CD14-positive monocyte (primary cell): ENCODE measurements around the gene GREB1. TPM values are rescaled to one million over a fixed set of nuclear protein-coding genes. Genes with fewer than 3 reads are reported as not detected.

ENCODE experiments used
- DNase-seq, 3 donors: peaks; one replicate each; pipeline ENCODE4 v3.0.0-alpha.2; 2011 to 2022
- H2AFZ ChIP-seq: 2 replicates; pipeline ENCODE4 v1.6.0; 2012; ENCODE audit warnings: mild to moderate bottlenecking, low read depth, low read length, inconsistent platforms; ENCODE audit not compliant: insufficient read depth, poor library complexity, severe bottlenecking
- H3K27ac ChIP-seq, 2 donors: 1 replicate in 1 of 2; 2 replicates in 1 of 2; pipeline ENCODE4 v1.5.1; 2012 to 2013; ENCODE audit warnings: low read length in 2 of 2, control low read depth in 1 of 2, inconsistent platforms in 1 of 2, low read depth in 1 of 2, mild to moderate bottlenecking in 1 of 2
- H3K27me3 ChIP-seq, 2 donors: one replicate each; pipeline versions ENCODE4 v1.6.0 to v1.6.1; 2011 to 2013; ENCODE audit warnings: low read length in 2 of 2; ENCODE audit not compliant: control insufficient read depth in 2 of 2, insufficient read depth in 2 of 2
- H3K36me3 ChIP-seq, 2 donors: replicated peaks in 1 of 2; 1 replicate in 1 of 2; 2 replicates in 1 of 2; pipeline versions ENCODE4 v1.5.1 to v1.6.1; 2012 to 2013; ENCODE audit warnings: low read length in 2 of 2, control low read depth in 1 of 2, inconsistent platforms in 1 of 2, mild to moderate bottlenecking in 1 of 2; ENCODE audit not compliant: insufficient read depth in 2 of 2, control insufficient read depth in 1 of 2
- H3K4me1 ChIP-seq, 2 donors: 1 replicate in 1 of 2; 2 replicates in 1 of 2; pipeline versions ENCODE4 v1.5.1 to v1.6.1; 2012 to 2013; ENCODE audit warnings: low read length in 2 of 2, control low read depth in 1 of 2, inconsistent platforms in 1 of 2, mild to moderate bottlenecking in 1 of 2, moderate library complexity in 1 of 2; ENCODE audit not compliant: insufficient read depth in 2 of 2, control insufficient read depth in 1 of 2
- H3K4me2 ChIP-seq: replicated peaks from 2 replicates; pipeline ENCODE3; 2012; ENCODE audit warnings: low read length, moderate library complexity, mild to moderate bottlenecking; ENCODE audit not compliant: poor library complexity, severe bottlenecking; ENCODE audit errors: extremely low read depth
- H3K4me3 ChIP-seq, 3 experiments: fragments of 200-600 bp in 1 of 3; sonication (generic) in 1 of 3; replicated peaks in 1 of 3; 1 replicate in 2 of 3; 2 replicates in 1 of 3; pipeline ENCODE4 v1.5.1; 2011 to 2013; ENCODE audit warnings: low read length in 3 of 3, mild to moderate bottlenecking in 3 of 3, control low read depth in 2 of 3, low read depth in 2 of 3, inconsistent platforms in 1 of 3, moderate library complexity in 1 of 3
- H3K79me2 ChIP-seq: 2 replicates; pipeline ENCODE4 v1.6.0; 2012; ENCODE audit warnings: mild to moderate bottlenecking, control low read depth, inconsistent platforms, low read length, moderate library complexity; ENCODE audit not compliant: insufficient read depth
- H3K9ac ChIP-seq: 2 replicates; pipeline ENCODE4 v1.6.0; 2017; ENCODE audit warnings: low read length, mild to moderate bottlenecking; ENCODE audit not compliant: insufficient read depth, poor library complexity, severe bottlenecking
- H3K9me3 ChIP-seq, 2 donors: replicated peaks in 1 of 2; 1 replicate in 1 of 2; 2 replicates in 1 of 2; pipeline versions ENCODE4 v1.5.1 to v1.6.1; 2012 to 2013; ENCODE audit warnings: low read length in 2 of 2, control low read depth in 1 of 2; ENCODE audit not compliant: control insufficient read depth in 1 of 2, insufficient read depth in 1 of 2
- H4K20me1 ChIP-seq: 2 replicates; pipeline ENCODE4 v1.6.0; 2012; ENCODE audit warnings: mild to moderate bottlenecking, low read length, control low read depth, moderate library complexity; ENCODE audit not compliant: insufficient read depth
- H3K27ac Mint-ChIP-seq, 7 donors: one replicate each; pipeline ENCODE4 v1.8.0; 2020; ENCODE audit warnings: mild to moderate bottlenecking in 7 of 7, mixed read lengths in 7 of 7, moderate library complexity in 6 of 7, inconsistent platforms in 2 of 7
- H3K27me3 Mint-ChIP-seq, 3 donors: one replicate each; pipeline ENCODE4 v1.8.0; 2021 to 2022; ENCODE audit warnings: low read depth in 3 of 3, mild to moderate bottlenecking in 3 of 3, mixed read lengths in 3 of 3, moderate library complexity in 3 of 3, inconsistent platforms in 1 of 3
- H3K36me3 Mint-ChIP-seq, 2 donors: one replicate each; pipeline ENCODE4 v1.8.0; 2020; ENCODE audit warnings: mixed read lengths in 2 of 2, inconsistent platforms in 1 of 2, mild to moderate bottlenecking in 1 of 2
- H3K4me1 Mint-ChIP-seq: one replicate; pipeline ENCODE4 v1.8.0; 2020; ENCODE audit warnings: mild to moderate bottlenecking, mixed read lengths
- H3K4me3 Mint-ChIP-seq, 2 donors: one replicate each; pipeline ENCODE4 v1.8.0; 2020; ENCODE audit warnings: mild to moderate bottlenecking in 2 of 2, mixed read lengths in 2 of 2, moderate library complexity in 1 of 2
- H3K9me3 Mint-ChIP-seq, 7 donors: one replicate each; pipeline ENCODE4 v1.8.0; 2020 to 2022; ENCODE audit warnings: mixed read lengths in 7 of 7, mild to moderate bottlenecking in 6 of 7, moderate library complexity in 6 of 7, inconsistent platforms in 2 of 7
- CTCF ChIP-seq: fragments of 200-600 bp; IDR thresholded peaks from one replicate; pipeline ENCODE4 v1.8.0; 2022; ENCODE audit warnings: antibody characterized with exemption, mild to moderate bottlenecking
- WGBS: methylation state at CpG from one replicate; pipeline ENCODE4 v1.1.5; 2013; ENCODE audit warnings: missing lambda C conversion rate; ENCODE audit not compliant: insufficient coverage; 5-methylcytosine and 5-hydroxymethylcytosine counted together
- intact Hi-C, 2 donors: fragments of 100-400 bp; cut with micrococcal nuclease; formaldehyde crosslinking; loops; one replicate each; pipeline versions ENCODE4 v1.15.0 to v1.15.1; 2023
- polyA plus RNA-seq, 3 donors: library from polyadenylated mRNA; depleted of rRNA in 1 of 3; unstranded in 2 of 3; stranded (reverse) in 1 of 3; fragments of 300-500 nt in 2 of 3; fragments of >200 nt in 1 of 3; fragmentation: Illumina TruSeq in 2 of 3; gene quantifications; 1 replicate in 2 of 3; 2 replicates in 1 of 3; pipeline ENCODE4 v1.2.3, GENCODE V29; 2012 to 2021

Gene GREB1
- polyA plus RNA-seq, 3 donors: not detected

- no peaks in the 10 kb centered on the region for H3K79me2 ChIP-seq
- no peak for TF ChIP-seq CTCF
- no peaks in the 10 kb centered on the region for H3K36me3 ChIP-seq
- H3K27me3 Mint-ChIP-seq: peaks cover 3 to 19% (median 4%) of the 10 kb centered on the region in 3 donors
- no peak overlapping the region for H3K27ac ChIP-seq
- no peaks in the 10 kb centered on the region for H4K20me1 ChIP-seq
- no peaks in the 10 kb centered on the region for H3K36me3 Mint-ChIP-seq
- no peak for DNase-seq
- no peak overlapping the region for H3K27ac Mint-ChIP-seq
- H3K9me3 ChIP-seq: no peaks in the 10 kb centered on the region
- H3K4me3 Mint-ChIP-seq: no peak overlapping the region
- H3K4me3 ChIP-seq: no peak overlapping the region
- peaks cover 0 to 2% of the 10 kb centered on the region in 2 donors for H3K27me3 ChIP-seq
- H2AFZ ChIP-seq: no peak overlapping the region
- no peak overlapping the region for H3K9ac ChIP-seq
- H3K4me1 Mint-ChIP-seq: no peaks in the 10 kb centered on the region
- no peaks in the 10 kb centered on the region for H3K4me1 ChIP-seq
- WGBS: no CpG with 5 or more reads among the region's 3 CpGs
- H3K9me3 Mint-ChIP-seq: no peaks in the 10 kb centered on the region
- no peak overlapping the region for H3K4me2 ChIP-seq
- intact Hi-C loops: no loop called here
These were observed 110.4 kb downstream of the GREB1 start for GRCh38 chr2:11644293-11644692.

GRCh38 chr2:11646530-11646929 is 112.7 kb downstream of the GREB1 start:
- H4K20me1 ChIP-seq: no peaks in the 10 kb centered on the region
- no peak overlapping the region for H3K27ac Mint-ChIP-seq
- H3K27me3 Mint-ChIP-seq: peaks cover 3 to 18% (median 4%) of the 10 kb centered on the region in 3 donors
- no peaks in the 10 kb centered on the region for H3K36me3 ChIP-seq
- H3K4me1 Mint-ChIP-seq: no peaks in the 10 kb centered on the region
- no peak overlapping the region for H3K9ac ChIP-seq
- no peaks in the 10 kb centered on the region for H3K79me2 ChIP-seq
- H3K4me2 ChIP-seq: no peak overlapping the region
- H3K4me3 ChIP-seq: no peak overlapping the region
- H3K9me3 ChIP-seq: no peaks in the 10 kb centered on the region
- H3K27ac ChIP-seq: no peak overlapping the region
- H3K9me3 Mint-ChIP-seq: no peaks in the 10 kb centered on the region
- TF ChIP-seq CTCF: no peak
- no peak overlapping the region for H3K4me3 Mint-ChIP-seq
- intact Hi-C loops: no loop called here
- H3K36me3 Mint-ChIP-seq: no peaks in the 10 kb centered on the region
- 100% methylated on average over 1 of the region's 3 CpGs for WGBS
- H2AFZ ChIP-seq: no peak overlapping the region
- H3K27me3 ChIP-seq: peaks cover 0 to 2% of the 10 kb centered on the region in 2 donors
- DNase-seq: no peak
- no peaks in the 10 kb centered on the region for H3K4me1 ChIP-seq
